ENCODE data around the gene RAB3D.
"Not testable (repeated sequence)": the region's sequence is repeated elsewhere in the genome, so short reads cannot be mapped to it uniquely, and the experiment has no call there.

RAB3D gene

GRCh38 chr19:11365557-11366117 is 26.2 kb upstream of the RAB3D start:
- DNase-seq, result no peak

DNA sequence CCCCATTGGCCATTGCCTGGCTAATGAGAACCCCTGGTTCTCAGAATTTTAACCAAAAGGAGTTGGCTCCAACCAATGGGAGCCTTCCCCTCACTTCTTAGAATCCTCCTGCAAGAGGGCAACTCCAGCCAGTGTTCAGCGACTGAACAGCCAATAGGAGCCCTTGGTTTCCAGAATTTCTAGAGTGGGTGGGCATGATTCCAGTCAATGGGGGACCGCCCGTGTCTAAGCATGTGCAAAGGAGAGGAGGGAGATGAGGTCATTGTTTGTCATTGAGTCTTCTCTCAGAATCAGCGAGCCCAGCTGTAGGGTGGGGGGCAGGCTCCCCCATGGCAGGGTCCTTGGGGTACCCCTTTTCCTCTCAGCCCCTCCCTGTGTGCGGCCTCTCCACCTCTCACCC is 25.5 kb upstream of the RAB3D start:
- DNase-seq, result no peak

- DNase-seq, result no peak
Measured at GRCh38 chr19:11364296-11364904, 24.9 kb upstream of the RAB3D start.

GRCh38 chr19:11363881-11364280 is 24.4 kb upstream of the RAB3D start:
- DNase-seq, result no peak

- DNase-seq, result no peak
Measured at GRCh38 chr19:11361771-11362731, 22.6 kb upstream of the RAB3D start.

GRCh38 chr19:11361037-11361770 is 21.7 kb upstream of the RAB3D start:
- DNase-seq, result no peak

GRCh38 chr19:11359421-11359820 is 20.0 kb upstream of the RAB3D start:
- no peak for DNase-seq

DNA sequence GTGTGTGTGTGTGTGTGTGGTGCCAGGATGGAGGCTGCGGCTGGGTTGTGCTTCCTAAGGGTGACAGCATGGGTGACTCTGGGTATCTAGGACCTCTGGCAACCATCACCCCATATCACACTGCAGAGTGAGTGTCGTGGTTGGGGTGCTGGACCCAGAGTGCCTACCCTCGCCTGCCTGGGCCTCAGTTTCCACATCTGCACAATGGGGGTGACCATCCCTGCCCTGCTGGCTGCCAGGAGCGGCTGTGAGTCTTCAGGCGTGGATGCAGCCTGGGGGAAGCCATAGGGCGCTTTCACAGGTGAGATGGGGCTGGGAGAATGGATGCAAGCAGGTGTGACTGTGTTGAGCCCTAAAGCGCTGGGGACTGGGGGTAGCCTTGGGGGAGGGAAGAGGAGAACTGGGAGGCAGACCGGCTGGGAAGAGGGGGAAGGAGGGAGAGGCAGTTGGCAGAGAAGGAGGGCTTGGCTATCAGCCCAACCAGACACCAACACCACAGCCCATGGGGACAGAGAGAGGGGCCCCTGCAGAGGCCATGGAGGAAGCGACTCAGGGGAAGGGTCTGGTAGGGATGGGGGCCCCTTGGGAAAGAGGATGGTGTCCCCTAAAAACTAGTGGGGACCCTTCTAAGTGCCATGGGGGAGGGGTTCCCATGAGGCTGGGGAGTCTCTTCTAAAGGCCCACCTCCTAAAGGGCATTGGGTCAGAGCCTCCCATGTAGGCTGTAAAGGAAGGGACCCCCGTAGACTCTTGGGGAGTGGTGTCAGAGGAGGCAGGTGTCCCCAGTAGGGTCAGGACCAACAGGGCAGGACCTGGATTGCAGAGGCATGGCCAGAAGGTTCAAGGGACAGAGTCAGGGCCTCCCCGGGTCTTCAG is 17.5 kb upstream of the RAB3D start:
- no peak for DNase-seq

- no peak for DNase-seq
Measured at GRCh38 chr19:11356074-11356397, 16.6 kb upstream of the RAB3D start.

- DNase-seq, result peak; percentile 92
Measured at GRCh38 chr19:11355160-11356073, 16.0 kb upstream of the RAB3D start, which contains the start of gene PLPPR2. TSS of gene PLPPR2 (plus strand) at chr19:11355432. CDS start at chr19:11357674, 2,242 bp downstream.

DNA sequence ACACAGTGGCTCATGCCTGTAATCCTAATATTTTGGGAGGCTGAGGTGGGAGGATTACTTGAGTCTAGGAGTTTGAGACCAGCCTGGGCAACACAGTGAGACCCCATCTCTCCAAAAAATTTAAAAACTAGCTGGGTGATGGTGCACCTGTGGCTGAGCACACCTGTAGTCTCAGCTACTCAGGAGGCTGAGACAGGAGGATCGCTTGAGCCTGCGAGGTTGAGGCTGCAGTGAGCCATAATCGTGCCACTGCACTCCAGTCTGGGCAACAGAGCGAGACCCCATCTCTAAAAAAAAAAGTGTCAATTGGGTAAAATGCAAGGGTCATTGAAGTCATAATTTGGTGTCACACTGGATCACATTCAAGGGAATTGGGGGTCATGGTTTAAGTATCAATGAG is 14.6 kb upstream of the RAB3D start:
- DNase-seq, result not testable (repeated sequence)

GRCh38 chr19:11349171-11349570 is 9.7 kb upstream of the RAB3D start:
- no peak for DNase-seq

DNA sequence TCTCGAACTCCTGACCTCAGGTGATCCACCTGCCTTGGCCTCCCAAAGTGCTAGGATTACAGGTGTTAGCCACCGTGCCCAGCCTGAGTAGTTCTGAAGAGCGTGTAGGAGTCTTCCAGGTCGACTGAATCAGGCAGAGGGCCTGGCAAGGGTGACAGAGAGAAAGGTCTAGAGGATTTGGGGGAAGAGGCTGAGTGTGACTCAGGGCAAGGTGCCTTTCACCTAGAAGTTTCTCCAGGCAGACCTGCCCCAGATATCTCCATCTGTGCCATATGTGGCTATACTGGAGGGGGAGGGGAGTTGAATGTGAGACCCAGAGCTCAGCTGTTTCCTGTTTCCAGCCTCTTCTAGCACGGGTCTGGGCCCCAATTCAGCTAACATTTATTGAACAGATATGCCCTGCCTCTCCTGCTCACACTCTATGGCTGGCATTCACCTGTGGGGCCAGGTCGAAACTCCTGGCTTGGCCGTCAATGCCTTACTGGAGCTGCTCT is 8.1 kb upstream of the RAB3D start:
- DNase-seq, result no peak

GRCh38 chr19:11346104-11346940 is 6.9 kb upstream of the RAB3D start, which contains the start of the genes CCDC159 and TMEM205:
TSS of gene CCDC159 (plus strand) at chr19:11346519. CDS start at chr19:11346607, 88 bp downstream.
TSS of gene TMEM205 (minus strand) at chr19:11346268. CDS start at chr19:11345619, 649 bp downstream.
- DNase-seq, result peak; percentile 99

DNA sequence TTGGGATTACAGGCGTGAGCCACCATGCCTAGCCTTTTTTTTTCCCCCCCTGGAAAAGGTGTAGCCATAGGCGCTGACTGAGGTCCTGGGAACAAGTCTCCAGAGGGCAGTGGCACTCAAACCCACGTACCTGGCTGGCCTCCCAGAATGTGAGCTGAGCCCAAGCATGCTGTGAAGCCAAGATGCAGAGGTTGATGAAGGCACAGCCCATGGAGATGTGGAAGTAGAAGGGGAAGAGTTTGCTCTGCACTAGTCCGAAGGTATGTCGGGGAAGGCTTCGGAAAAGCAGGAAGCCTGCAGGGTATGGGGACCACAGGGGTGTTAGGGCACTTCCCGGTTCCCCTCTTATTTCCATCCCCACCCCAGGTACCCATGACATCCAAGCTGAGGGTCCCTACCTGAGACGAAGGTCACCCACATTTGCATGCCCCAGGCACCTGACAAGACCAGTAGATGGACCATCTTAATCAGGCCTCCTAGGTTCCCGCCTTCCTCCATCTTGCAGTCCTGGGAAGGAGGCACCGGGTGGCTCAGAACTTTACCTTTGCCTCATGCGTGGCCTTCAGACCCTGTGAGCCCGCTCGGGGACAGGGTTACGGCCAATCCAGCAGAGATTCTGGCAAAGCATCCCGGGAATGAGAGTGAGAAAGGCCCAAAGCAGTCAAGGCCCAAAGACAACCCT is 5.8 kb upstream of the RAB3D start:
- DNase-seq, result peak; percentile 41

DNA sequence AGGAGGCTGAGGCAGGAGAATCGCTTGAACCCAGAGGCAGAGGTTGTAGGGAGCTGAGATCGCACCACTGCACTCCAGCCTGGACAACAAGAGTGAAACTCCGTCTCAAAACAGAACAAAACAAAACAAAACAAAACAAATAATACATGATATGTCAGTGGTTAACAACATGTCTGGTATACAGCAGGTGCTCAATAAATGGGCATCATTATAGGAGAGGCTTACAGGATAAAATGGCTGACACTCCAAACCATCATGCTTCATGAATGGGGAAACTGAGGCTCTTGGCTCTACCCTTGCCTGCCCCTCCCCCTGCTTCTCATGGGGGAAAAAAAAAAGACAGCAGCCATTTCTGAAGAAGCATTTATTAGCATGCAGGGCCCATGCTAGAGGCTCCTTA is 3.0 kb upstream of the RAB3D start:
- no peak for DNase-seq

GRCh38 chr19:11340099-11340467 is 626 bp upstream of the RAB3D start:
- not testable (repeated sequence) for DNase-seq

- no peak for DNase-seq
Measured at GRCh38 chr19:11338569-11339253, 746 bp downstream of the RAB3D start.

DNA sequence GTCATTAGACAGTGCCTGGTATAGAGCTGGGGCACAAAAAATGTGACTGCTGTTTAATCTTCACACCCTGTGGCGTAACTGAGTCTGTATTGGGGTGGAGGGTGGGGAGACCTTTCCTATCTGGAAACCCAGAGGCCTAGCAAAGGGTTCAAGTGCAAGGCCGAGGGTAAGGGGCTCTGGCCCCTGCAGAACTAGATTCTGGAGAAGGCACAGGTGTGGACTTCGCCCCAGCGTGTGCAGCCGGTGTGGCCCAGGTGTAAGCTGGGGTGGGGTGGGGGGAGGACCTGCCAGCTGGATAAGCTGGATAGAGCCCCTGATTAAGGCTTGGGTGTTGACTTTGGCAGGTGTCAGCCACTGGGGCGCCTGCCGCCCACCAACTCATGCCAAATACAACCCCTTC is 1.3 kb downstream of the RAB3D start:
- DNase-seq, result no peak

All from NCI-H2029 (cell line).